H1 (cell line): ENCODE results near the gene GDPD4.

Source experiments
- CBX5 ChIP-seq: fragments of 300-800, 300-1000 bp; sonication (generic); IDR thresholded peaks from 2 replicates; pipeline ENCODE4 v1.7.1; 2016; ENCODE audit warnings: antibody characterized with exemption, low read length, low read depth
- CTCF ChIP-seq, 3 experiments: IDR thresholded peaks; 1 replicate in 2 of 3; 2 replicates in 1 of 3; pipeline versions ENCODE4 v1.5.1 to v1.6.1; 2011; ENCODE audit warnings: low read length in 3 of 3, mild to moderate bottlenecking in 3 of 3, inconsistent platforms in 2 of 3, low read depth in 1 of 3, moderate library complexity in 1 of 3; ENCODE audit not compliant: insufficient read depth in 1 of 3; ENCODE audit errors: control extremely low read depth in 1 of 3
- GTF2F1 ChIP-seq: IDR thresholded peaks from 2 replicates; pipeline ENCODE4 v1.6.1; 2012; ENCODE audit warnings: low read depth, low read length, improper control_type of control experiment, borderline replicate concordance
- POLR2A ChIP-seq, 2 experiments: IDR thresholded peaks; 1 replicate in 1 of 2; 2 replicates in 1 of 2; pipeline ENCODE4 v1.6.1; 2011; ENCODE audit warnings: low read depth in 2 of 2, low read length in 2 of 2, mild to moderate bottlenecking in 2 of 2; ENCODE audit errors: control extremely low read depth in 1 of 2
- RAD21 ChIP-seq, 2 experiments: IDR thresholded peaks in 1 of 2; conservative IDR thresholded peaks in 1 of 2; 2 replicates each; pipeline ENCODE4 v1.6.1; 2011; ENCODE audit warnings: low read depth in 2 of 2, low read length in 2 of 2, improper control_type of control experiment in 1 of 2, inconsistent platforms in 1 of 2, mild to moderate bottlenecking in 1 of 2, moderate library complexity in 1 of 2

GRCh38 chr11:77184136-77184860 lies 117.2 kb downstream of the GDPD4 start:
- no peak for TF ChIP-seq CTCF (IDR thresholded peaks at IDR 0.05; ENCODE audit: control extremely low read depth in 1 of 3, insufficient read depth in 1 of 3, low read depth in 1 of 3, low read length in 3 of 3)
- TF ChIP-seq POLR2A (IDR thresholded peaks at IDR 0.05; ENCODE audit: control extremely low read depth in 1 of 2, low read depth in 2 of 2, low read length in 2 of 2): no peak
- no peak for TF ChIP-seq CBX5
- TF ChIP-seq RAD21 (IDR thresholded peaks at IDR 0.05 in 1 of 2, conservative IDR thresholded peaks at IDR 0.05 in 1 of 2; ENCODE audit: low read depth in 2 of 2, low read length in 2 of 2): no peak
- no peak for TF ChIP-seq GTF2F1
